Measurements from ENCODE around the gene LONP1. TPM values are rescaled to one million over a fixed set of nuclear protein-coding genes. Genes with fewer than 3 reads are reported as not detected.

LONP1 gene
- total and polyA plus RNA-seq, 2 of the 8 experiments (the other 6 are each of a cell fraction or from before 2014, with no cell fraction given) = 98.1 to 117 TPM

GRCh38 chr19:5643060-5643459 lies 76.9 kb downstream of the LONP1 start:
- H3K23ac ChIP-seq (ENCODE audit: insufficient read length) = no peak overlapping the region
- ChIA-PET POLR2A (ENCODE audit: partially characterized antibody) (interaction anchor here (0.6 to 1.9 kb wide), 4 partner anchors 10 to 47 kb away, joined by 3 to 8 read pairs (median 4); partner anchors contain the start of gene RPL36), CTCF (ENCODE audit: partially characterized antibody) (interaction anchor here (1.2 kb wide), 1 partner anchor 29 kb away, joined by 4 read pairs; no protein-coding TSS in a partner anchor)
- no peak overlapping the region for H3K9ac ChIP-seq (replicated peaks in 1 of 4; ENCODE audit: extremely low read depth in 1 of 4, low read depth in 3 of 4, low read length in 3 of 4)
- H3K18ac ChIP-seq (ENCODE audit: extremely low read depth, low read length) = no peak overlapping the region
- peaks cover 3 to 80% of the 10 kb centered on the region in 2 experiments; a peak in 3 of 4 replicates for H3K79me2 ChIP-seq (ENCODE audit: control insufficient read depth in 1 of 2, insufficient read depth in 2 of 2, low read length in 2 of 2)
- WGBS, 2 experiments (ENCODE audit: extremely low coverage in 1 of 2, insufficient coverage in 1 of 2, insufficient read length in 1 of 2, insufficient replicate concordance in 2 of 2, low coverage in 1 of 2, low lambda C conversion rate in 2 of 2, missing lambda C conversion rate in 1 of 2) = 90% methylated on average over 4 of the region's 4 CpGs; no CpG with 5 or more reads in 1 of the 2 experiments
- H4K91ac ChIP-seq (replicated peaks; ENCODE audit: insufficient read length, low read length) = no peak overlapping the region
- H3K14ac ChIP-seq (ENCODE audit: insufficient read length) = no peak overlapping the region
- peaks cover 9% of the 10 kb centered on the region for H3K79me1 ChIP-seq (ENCODE audit: low read depth, low read length)
- H3K4ac ChIP-seq (replicated peaks; ENCODE audit: insufficient read length, low read depth, low read length) = no peak overlapping the region
- DNase-seq (ENCODE audit: low read depth in 1 of 2, low spot score in 2 of 2) (no peak), FAIRE-seq (no peak)
- no peak overlapping the region for H3K4me3 ChIP-seq (ENCODE audit: extremely low read depth in 1 of 4, insufficient read depth in 2 of 4, low read depth in 3 of 4, low read length in 4 of 4)
- no peak overlapping the region for H2BK15ac ChIP-seq (ENCODE audit: low read length)
- H3K56ac ChIP-seq (replicated peaks; ENCODE audit: insufficient read length, low read depth, low read length) = no peak overlapping the region
- peaks cover 21 to 25% of the 10 kb centered on the region in 2 experiments for H4K20me1 ChIP-seq (replicated peaks in 1 of 2; ENCODE audit: control insufficient read depth in 1 of 2, insufficient read depth in 2 of 2, low read length in 2 of 2)
- no peak overlapping the region for H3K27ac ChIP-seq (ENCODE audit: low read depth, low read length)
- no peak overlapping the region for H4K8ac ChIP-seq (ENCODE audit: extremely low read depth, insufficient read depth, low read length)
- H2AFZ ChIP-seq (ENCODE audit: low read length) = no peak overlapping the region
- no peak overlapping the region for H4K5ac ChIP-seq (ENCODE audit: insufficient read length, low read depth, low read length)
- TF ChIP-seq MAX (IDR thresholded peaks at IDR 0.05) = no peak
- TF ChIP-seq CBX5 (IDR thresholded peaks at IDR 0.05; ENCODE audit: low read depth, low read length) = no peak
- no peak for TF ChIP-seq BCL11A (IDR thresholded peaks at IDR 0.05; ENCODE audit: low read depth in 2 of 2, low read length in 2 of 2)
- TF ChIP-seq EZH2 (IDR thresholded peaks at IDR 0.05; ENCODE audit: low read depth, low read length, severe bottlenecking) = no peak
- TF ChIP-seq HDAC2 (IDR thresholded peaks at IDR 0.05; ENCODE audit: borderline replicate concordance in 1 of 2, low read depth in 2 of 2, low read length in 2 of 2) = no peak
- TF ChIP-seq GTF2F1 (IDR thresholded peaks at IDR 0.05; ENCODE audit: borderline replicate concordance, low read depth, low read length) = no peak
- no peak for TF ChIP-seq BRCA1 (IDR thresholded peaks at IDR 0.05; ENCODE audit: low read depth, low read length)
- no peak for TF ChIP-seq POLR2AphosphoS5 (IDR thresholded peaks at IDR 0.05; ENCODE audit: low read depth, low read length)
- TF ChIP-seq CHD2 (IDR thresholded peaks at IDR 0.05; ENCODE audit: low read length) = no peak
- no peak for TF ChIP-seq SRF (IDR thresholded peaks at IDR 0.05; ENCODE audit: low read depth, low read length)
- TF ChIP-seq SIRT6 (IDR thresholded peaks at IDR 0.05; ENCODE audit: low read length) = no peak
- no peak for TF ChIP-seq ZNF274 (IDR thresholded peaks at IDR 0.05; ENCODE audit: borderline replicate concordance, extremely low read depth, low read length)
- no peak for TF ChIP-seq NANOG (IDR thresholded peaks at IDR 0.05; ENCODE audit: insufficient read depth, low read depth, low read length, poor library complexity, severe bottlenecking)
- H2AK5ac ChIP-seq (ENCODE audit: low read depth, low read length) = no peak overlapping the region
- no peak overlapping the region for H2BK20ac ChIP-seq (ENCODE audit: low read length)
- H3K4me2 ChIP-seq (ENCODE audit: insufficient read depth in 1 of 2, low read depth in 2 of 2, low read length in 2 of 2) = no peak overlapping the region
- H3K36me3 ChIP-seq (ENCODE audit: control insufficient read depth in 2 of 4, insufficient read depth in 4 of 4, low read length in 3 of 4) = peaks cover 21 to 67% (median 55%) of the 10 kb centered on the region in 4 experiments
- no peak overlapping the region for H2BK12ac ChIP-seq (ENCODE audit: low read depth, low read length)
- no peaks in the 10 kb centered on the region for H3K23me2 ChIP-seq (ENCODE audit: low read depth, low read length)
- H2BK120ac ChIP-seq (replicated peaks; ENCODE audit: low read depth, low read length) = no peak overlapping the region
- no peaks in the 10 kb centered on the region for H3K9me3 ChIP-seq (ENCODE audit: insufficient read depth in 2 of 2, low read depth in 1 of 2, low read length in 1 of 2)
- no peaks in the 10 kb centered on the region for H3K4me1 ChIP-seq (replicated peaks in 1 of 4; ENCODE audit: control insufficient read depth in 3 of 4, insufficient read depth in 4 of 4, low read length in 3 of 4)
- no peaks in the 10 kb centered on the region for H3K27me3 ChIP-seq (replicated peaks in 1 of 4; ENCODE audit: control insufficient read depth in 3 of 4, extremely low read depth in 1 of 4, insufficient read depth in 3 of 4, low read length in 3 of 4)
- no peak overlapping the region for H2BK5ac ChIP-seq (ENCODE audit: low read depth, low read length)

Measured in H1 (cell line).